H1 (cell line): ENCODE data around the gene PNMA8C. TPM values are rescaled to one million over a fixed set of nuclear protein-coding genes. Genes with fewer than 3 reads are reported as not detected.

Source experiments
- CTCF ChIA-PET: fragments of 300-600 bp; sonication (Branson Sonifier 250); formaldehyde crosslinking; loops from one replicate; lab custom pipeline; 2021; ENCODE audit not compliant: partially characterized antibody; lab: Charles Lee
- POLR2A ChIA-PET: fragments of 300-600 bp; sonication (Branson Sonifier 250); formaldehyde crosslinking; loops from one replicate; lab custom pipeline; 2021; ENCODE audit warnings: inconsistent platforms; ENCODE audit not compliant: partially characterized antibody; lab: Charles Lee
- DNase-seq, 2 experiments: peaks; one replicate each; pipeline versions ENCODE4 v3.0.0 to v3.0.0-alpha.2; 2010 to 2022; ENCODE audit warnings: low spot score in 2 of 2, low read depth in 1 of 2, mixed read lengths in 1 of 2
- FAIRE-seq: peaks from 2 replicates; lab custom pipeline; 2011; peaks lifted over from hg19 to GRCh38; lab: Jason Lieb, UNC
- H2AFZ ChIP-seq: 2 replicates; pipeline ENCODE4 v1.8.1; 2012; ENCODE audit warnings: low read length, inconsistent platforms
- H2AK5ac ChIP-seq: 2 replicates; pipeline ENCODE4 v1.6.1; 2013; ENCODE audit warnings: low read depth, low read length
- H2BK120ac ChIP-seq: replicated peaks from 2 replicates; pipeline ENCODE3; 2013; ENCODE audit warnings: low read depth, low read length, inconsistent platforms
- H2BK12ac ChIP-seq: 2 replicates; pipeline ENCODE4 v1.6.1; 2013; ENCODE audit warnings: low read depth, low read length
- H2BK15ac ChIP-seq: 2 replicates; pipeline ENCODE4 v1.6.1; 2013; ENCODE audit warnings: low read length
- H2BK20ac ChIP-seq: 2 replicates; pipeline ENCODE4 v1.6.1; 2013; ENCODE audit warnings: low read length
- H2BK5ac ChIP-seq: 2 replicates; pipeline ENCODE4 v1.6.1; 2013; ENCODE audit warnings: low read depth, low read length
- H3K14ac ChIP-seq: 2 replicates; pipeline ENCODE4 v1.6.1; 2013; ENCODE audit warnings: inconsistent platforms; ENCODE audit not compliant: insufficient read length
- H3K18ac ChIP-seq: 2 replicates; pipeline ENCODE4 v1.6.1; 2013; ENCODE audit warnings: low read length; ENCODE audit errors: extremely low read depth
- H3K23ac ChIP-seq: 2 replicates; pipeline ENCODE4 v1.6.1; 2013; ENCODE audit warnings: inconsistent platforms; ENCODE audit not compliant: insufficient read length
- H3K23me2 ChIP-seq: 2 replicates; pipeline ENCODE4 v1.6.1; 2013; ENCODE audit warnings: low read depth, low read length
- H3K27ac ChIP-seq: 2 replicates; pipeline ENCODE4 v1.6.1; 2011; ENCODE audit warnings: low read depth, low read length, inconsistent platforms
- H3K27me3 ChIP-seq, 4 experiments: replicated peaks in 1 of 4; 1 replicate in 1 of 4; 2 replicates in 3 of 4; pipeline versions ENCODE4 v1.6.1 to v1.8.1; 2011 to 2013; ENCODE audit warnings: low read length in 3 of 4, mild to moderate bottlenecking in 3 of 4, inconsistent platforms in 2 of 4, mixed read lengths in 2 of 4, moderate library complexity in 1 of 4; ENCODE audit not compliant: control insufficient read depth in 3 of 4, insufficient read depth in 3 of 4; ENCODE audit errors: extremely low read depth in 1 of 4
- H3K36me3 ChIP-seq, 4 experiments: 2 replicates each; pipeline versions ENCODE4 v1.6.1 to v1.8.1; 2011 to 2013; ENCODE audit warnings: mild to moderate bottlenecking in 4 of 4, low read length in 3 of 4, moderate library complexity in 2 of 4, control low read depth in 1 of 4, inconsistent platforms in 1 of 4; ENCODE audit not compliant: insufficient read depth in 4 of 4, control insufficient read depth in 2 of 4
- H3K4ac ChIP-seq: replicated peaks from 2 replicates; pipeline ENCODE3; 2013; ENCODE audit warnings: low read length, low read depth, mixed read lengths, inconsistent platforms; ENCODE audit not compliant: insufficient read length
- H3K4me1 ChIP-seq, 4 experiments: replicated peaks in 1 of 4; 1 replicate in 1 of 4; 2 replicates in 3 of 4; pipeline versions ENCODE4 v1.6.1 to v1.8.1; 2011 to 2013; ENCODE audit warnings: low read length in 3 of 4, inconsistent platforms in 2 of 4, mixed read lengths in 1 of 4; ENCODE audit not compliant: insufficient read depth in 4 of 4, control insufficient read depth in 3 of 4
- H3K4me2 ChIP-seq, 2 experiments: 2 replicates each; pipeline versions ENCODE4 v1.6.1 to v1.8.1; 2011 to 2013; ENCODE audit warnings: low read depth in 2 of 2, low read length in 2 of 2, control low read depth in 1 of 2, inconsistent platforms in 1 of 2, mild to moderate bottlenecking in 1 of 2; ENCODE audit not compliant: insufficient read depth in 1 of 2
- H3K4me3 ChIP-seq, 4 experiments: fragments of 200-600, 300-600 bp in 1 of 4; sonication (generic), shearing (Covaris generic), sonication (Bioruptor Twin) in 1 of 4; 2 replicates each; pipeline versions ENCODE4 v1.5.1 to v1.8.1; 2011 to 2016; ENCODE audit warnings: low read length in 4 of 4, low read depth in 3 of 4, control low read depth in 2 of 4, inconsistent platforms in 2 of 4, mild to moderate bottlenecking in 2 of 4, mixed read lengths in 1 of 4, moderate library complexity in 1 of 4; ENCODE audit not compliant: insufficient read depth in 2 of 4; ENCODE audit errors: extremely low read depth in 1 of 4
- H3K56ac ChIP-seq: replicated peaks from 2 replicates; pipeline ENCODE3; 2013; ENCODE audit warnings: low read depth, mild to moderate bottlenecking, mixed read lengths, low read length, inconsistent platforms; ENCODE audit not compliant: insufficient read length
- H3K79me1 ChIP-seq: 2 replicates; pipeline ENCODE4 v1.6.1; 2013; ENCODE audit warnings: low read depth, low read length, control low read depth
- H3K79me2 ChIP-seq, 2 experiments: 2 replicates each; pipeline versions ENCODE4 v1.6.1 to v1.8.1; 2012 to 2013; ENCODE audit warnings: low read length in 2 of 2, mild to moderate bottlenecking in 2 of 2, inconsistent platforms in 1 of 2; ENCODE audit not compliant: insufficient read depth in 2 of 2, control insufficient read depth in 1 of 2
- H3K9ac ChIP-seq, 4 experiments: replicated peaks in 1 of 4; 1 replicate in 1 of 4; 2 replicates in 3 of 4; pipeline versions ENCODE4 v1.6.1 to v1.8.1; 2011 to 2013; ENCODE audit warnings: low read depth in 3 of 4, low read length in 3 of 4, control low read depth in 2 of 4, mild to moderate bottlenecking in 2 of 4, moderate library complexity in 2 of 4, inconsistent platforms in 1 of 4; ENCODE audit errors: extremely low read depth in 1 of 4
- H3K9me3 ChIP-seq, 2 experiments: 2 replicates each; pipeline versions ENCODE4 v1.6.1 to v1.8.1; 2012 to 2013; ENCODE audit warnings: mild to moderate bottlenecking in 2 of 2, moderate library complexity in 2 of 2, control low read depth in 1 of 2, inconsistent platforms in 1 of 2, low read depth in 1 of 2, low read length in 1 of 2, mixed read lengths in 1 of 2; ENCODE audit not compliant: insufficient read depth in 2 of 2
- H4K20me1 ChIP-seq, 2 experiments: replicated peaks in 1 of 2; 2 replicates each; pipeline versions ENCODE3 to v1.8.1; 2011 to 2013; ENCODE audit warnings: inconsistent platforms in 2 of 2, low read length in 2 of 2, mild to moderate bottlenecking in 1 of 2; ENCODE audit not compliant: insufficient read depth in 2 of 2, control insufficient read depth in 1 of 2
- H4K5ac ChIP-seq: 2 replicates; pipeline ENCODE4 v1.6.1; 2013; ENCODE audit warnings: low read length, low read depth, mixed read lengths, inconsistent platforms; ENCODE audit not compliant: insufficient read length
- H4K8ac ChIP-seq: 2 replicates; pipeline ENCODE4 v1.8.0; 2013; ENCODE audit warnings: mild to moderate bottlenecking, moderate library complexity, low read length, inconsistent platforms; ENCODE audit not compliant: insufficient read depth; ENCODE audit errors: extremely low read depth
- H4K91ac ChIP-seq: replicated peaks from 2 replicates; pipeline ENCODE3; 2013; ENCODE audit warnings: low read length, mixed read lengths, inconsistent platforms; ENCODE audit not compliant: insufficient read length
- BRCA1 ChIP-seq: IDR thresholded peaks from 2 replicates; pipeline ENCODE4 v1.6.1; 2012; ENCODE audit warnings: low read depth, low read length, improper control_type of control experiment
- CTBP2 ChIP-seq: IDR thresholded peaks from 2 replicates; pipeline ENCODE4 v1.7.0; 2011; ENCODE audit warnings: borderline replicate concordance, mild to moderate bottlenecking, moderate library complexity, mixed read lengths, low read length; ENCODE audit not compliant: insufficient read depth, insufficient read length
- MAFK ChIP-seq: IDR thresholded peaks from 2 replicates; pipeline ENCODE4 v1.6.1; 2012; ENCODE audit warnings: low read depth, mild to moderate bottlenecking, improper control_type of control experiment, low read length
- NANOG ChIP-seq: IDR thresholded peaks from 2 replicates; pipeline ENCODE4 v1.6.1; 2011; ENCODE audit warnings: low read length, low read depth, mild to moderate bottlenecking, inconsistent platforms; ENCODE audit not compliant: insufficient read depth, poor library complexity, severe bottlenecking
- SP2 ChIP-seq: IDR thresholded peaks from 2 replicates; pipeline ENCODE4 v1.6.1; 2012; ENCODE audit warnings: mild to moderate bottlenecking, low read length, inconsistent platforms
- SRF ChIP-seq: IDR thresholded peaks from 2 replicates; pipeline ENCODE4 v1.6.1; 2011; ENCODE audit warnings: mild to moderate bottlenecking, low read depth, low read length, moderate library complexity
- TBP ChIP-seq: IDR thresholded peaks from 2 replicates; pipeline ENCODE4 v1.6.1; 2011; ENCODE audit warnings: low read depth, low read length, improper control_type of control experiment
- WGBS, 2 experiments: shearing (Covaris generic) in 1 of 2; methylation state at CpG; one replicate each; pipeline versions ENCODE4 v1.1.6 to v1.1.7; 2013 to 2015; ENCODE audit warnings: low lambda C conversion rate in 2 of 2, mixed read lengths in 2 of 2, inconsistent platforms in 1 of 2, low coverage in 1 of 2, missing lambda C conversion rate in 1 of 2; ENCODE audit not compliant: insufficient replicate concordance in 2 of 2, insufficient coverage in 1 of 2, insufficient read length in 1 of 2; ENCODE audit errors: extremely low coverage in 1 of 2, missing lambda C conversion rate in 1 of 2; 5-methylcytosine and 5-hydroxymethylcytosine counted together
- polyA plus RNA-seq, 7 experiments: library from polyadenylated mRNA; depleted of rRNA in 3 of 7; stranded (reverse) in 5 of 7; unstranded in 2 of 7; fragments of >200 nt in 5 of 7; fragments of 200-250 nt in 2 of 7; gene quantifications; 1 replicate in 5 of 7; 2 replicates in 1 of 7; 4 replicates in 1 of 7; pipeline versions ENCODE4 v1.2.1 to v1.2.3, GENCODE V29; 2011 to 2013; ENCODE audit warnings: missing spikeins in 2 of 7, mixed read lengths in 2 of 7
- total RNA-seq: library from RNA; stranded (reverse); fragmentation: NEBNext Ultra II Directional; extraction: Animal tissue kit (Norgen Biotek cat#: 25700); gene quantifications from 2 replicates; pipeline ENCODE4 v1.2.1, GENCODE V29; 2021
- TF ChIP-seq, protein P1 (sequence below): IDR thresholded peaks from 2 replicates; pipeline ENCODE4 v1.6.1; 2012; ENCODE audit warnings: inconsistent platforms
- TF ChIP-seq, protein P2 (sequence below): IDR thresholded peaks from 2 replicates; pipeline ENCODE4 v1.6.1; 2011; ENCODE audit warnings: low read depth, mild to moderate bottlenecking, low read length; ENCODE audit not compliant: insufficient read depth

Gene PNMA8C
- total and polyA plus RNA-seq, 2 of the 8 experiments (the other 6 are each of a cell fraction or from before 2014, with no cell fraction given), result 0.53 to 1.8 TPM

DNA sequence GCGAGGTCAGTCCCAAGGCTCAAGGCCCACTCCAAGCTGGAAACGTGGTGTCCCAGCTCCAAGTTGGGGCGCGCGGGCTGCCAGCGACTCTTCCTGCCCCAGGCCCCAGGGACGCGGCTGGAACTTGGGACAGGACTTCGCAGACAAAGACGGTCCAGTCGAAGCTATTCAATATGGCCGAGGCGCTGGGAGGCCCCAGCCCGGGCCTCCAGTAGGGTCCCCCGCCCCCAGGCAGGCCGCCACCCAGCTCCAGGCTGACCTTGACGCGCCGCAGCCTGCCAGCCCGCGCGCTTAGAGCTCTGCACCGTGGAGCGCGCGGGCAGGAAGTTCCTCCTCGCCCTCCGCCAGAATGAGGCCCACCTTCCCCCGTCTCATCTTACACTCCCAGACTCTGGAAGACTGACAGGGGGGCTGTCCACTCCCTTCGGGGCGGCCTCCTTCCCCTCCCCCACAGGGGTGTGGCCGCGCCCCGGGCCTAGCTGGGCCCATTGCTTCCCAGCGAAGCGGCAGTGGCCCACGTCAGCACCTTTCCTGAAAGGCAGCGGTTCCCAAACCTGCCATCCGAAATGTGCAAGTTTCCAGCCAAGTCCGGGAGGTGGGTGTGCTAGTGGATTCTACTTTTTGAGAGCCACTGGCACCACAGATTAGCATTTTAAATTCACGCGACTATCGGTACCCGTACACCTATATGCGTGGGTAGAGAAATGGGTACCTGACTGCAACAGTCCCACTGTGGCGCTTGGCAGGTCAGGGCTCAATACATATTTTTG lies 15.3 kb downstream of the PNMA8C start, which contains the start of gene CCDC8:
Gene CCDC8, minus strand, starts transcription at position 303 of the 770 bp plus-strand sequence. CDS start 754 bp downstream, outside the sequence.
- Histone ChIP-seq H4K20me1 (peaks cover 8 to 10% of the 10 kb centered on the region in 2 experiments), H3K4me3 (peak within 1 kb of the TSS; percentile 57 to 88 (median 74)), H3K23ac (no peak within 1 kb of the TSS), H2BK120ac (peak within 1 kb of the TSS; percentile 82), H3K9me3 (no peaks in the 10 kb centered on the region), H3K4ac (peak within 1 kb of the TSS; percentile 74), H2AK5ac (peak within 1 kb of the TSS; percentile 58), H3K14ac (no peak within 1 kb of the TSS), H3K4me2 (peak within 1 kb of the TSS; percentile 83 to 95), H3K27me3 (peaks cover 0 to 16% (median 7%) of the 10 kb centered on the region in 4 experiments; a peak in 4 of 7 replicates), H2BK15ac (peak within 1 kb of the TSS; percentile 92; the same call in 1 of the 2 replicates), H2BK20ac (peak within 1 kb of the TSS; percentile 21; the same call in 1 of the 2 replicates), H3K23me2 (peaks cover 18% of the 10 kb centered on the region; the same call in 1 of the 2 replicates), H3K4me1 (peaks cover 3 to 13% (median 10%) of the 10 kb centered on the region in 4 experiments), H3K79me1 (peaks cover 3% of the 10 kb centered on the region), H3K56ac (peak within 1 kb of the TSS; percentile 70), H3K18ac (peak within 1 kb of the TSS; percentile 96), H4K91ac (peak within 1 kb of the TSS; percentile 96), H3K27ac (peak within 1 kb of the TSS; percentile 13; the same call in 1 of the 2 replicates), H3K79me2 (peaks cover 0 to 16% of the 10 kb centered on the region in 2 experiments; a peak in 2 of 4 replicates), H3K9ac (peak within 1 kb of the TSS in 3 of 4 experiments; percentile 72 to 79 (median 76); a peak in 6 of 7 replicates), H2BK12ac (0 out of 2 replicates have a peak within 1 kb of the TSS, but pooled peaks have one; percentile 92), H4K8ac (peak within 1 kb of the TSS; percentile 62; the same call in 1 of the 2 replicates), H2AFZ (peak within 1 kb of the TSS; percentile 48; the same call in 1 of the 2 replicates), H2BK5ac (peak within 1 kb of the TSS; percentile 66; the same call in 1 of the 2 replicates), H4K5ac (peak within 1 kb of the TSS; percentile 37), H3K36me3 (0 out of 8 replicates have a peak, but pooled peaks cover 0 to 2% (median 0%) of the 10 kb centered on the region in 4 experiments)
- FAIRE-seq (peak; percentile 50), DNase-seq (peak; percentile 86 to 91)
- 8% methylated on average over 42 of the region's 46 CpGs; no CpG with 5 or more reads in 1 of the 2 experiments for WGBS, 2 experiments
- POLR2A ChIA-PET, result interaction anchor here (0.7 to 3.6 kb wide), 11 partner anchors 9 to 78 kb away, joined by 3 to 28 read pairs (median 5); no protein-coding TSS in a partner anchor
- CTCF ChIA-PET, result interaction anchor here (0.7 to 4.1 kb wide), 9 partner anchors 8 to 101 kb away, joined by 3 to 23 read pairs (median 4); partner anchors contain the start of gene PNMA8B
- no peak; the same call in 1 of the 2 replicates for TF ChIP-seq MAFK
- no peak for TF ChIP-seq BRCA1
- TF ChIP-seq SP2, result peak; percentile 44
- no peak for TF ChIP-seq SRF
- peak; percentile 81; the same call in 1 of the 2 replicates for TF ChIP-seq TBP
- TF ChIP-seq CTBP2, result peak; percentile 77
- TF ChIP-seq NANOG, result no peak
- TF ChIP-seq, protein P1, sequence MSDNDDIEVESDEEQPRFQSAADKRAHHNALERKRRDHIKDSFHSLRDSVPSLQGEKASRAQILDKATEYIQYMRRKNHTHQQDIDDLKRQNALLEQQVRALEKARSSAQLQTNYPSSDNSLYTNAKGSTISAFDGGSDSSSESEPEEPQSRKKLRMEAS, result 0 out of 2 replicates have a peak, but pooled peaks have one; percentile 50
- TF ChIP-seq, protein P2, sequence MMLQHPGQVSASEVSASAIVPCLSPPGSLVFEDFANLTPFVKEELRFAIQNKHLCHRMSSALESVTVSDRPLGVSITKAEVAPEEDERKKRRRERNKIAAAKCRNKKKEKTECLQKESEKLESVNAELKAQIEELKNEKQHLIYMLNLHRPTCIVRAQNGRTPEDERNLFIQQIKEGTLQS, result no peak
